Activated T-cell treated with anti-CD3 and anti-CD28 coated beads, Interleukin-2, amount 50 U/mL, for 72 hours (primary cell): Measurements from ENCODE around the gene UBC. TPM values are rescaled to one million over a fixed set of nuclear protein-coding genes. Genes with fewer than 3 reads are reported as not detected.
"Not testable (repeated sequence)": the region's sequence is repeated elsewhere in the genome, so short reads cannot be mapped to it uniquely, and the experiment has no call there.

Source experiments
- ATAC-seq, 2 donors: fragments of 150-1000 bp; cut with Tn5 transposase; replicated peaks in 1 of 2; 2 replicates each; pipeline ENCODE4 v1.10.0; 2021; ENCODE audit warnings: moderate library complexity in 2 of 2, mild to moderate bottlenecking in 1 of 2
- DNase-seq, 2 donors: peaks; one replicate each; pipeline ENCODE4 v3.0.0; 2021 to 2022; ENCODE audit warnings: mixed read lengths in 1 of 2
- H3K27ac Mint-ChIP-seq: one replicate; pipeline ENCODE4 v1.8.0; 2022; ENCODE audit warnings: mild to moderate bottlenecking, moderate library complexity, mixed read lengths
- H3K27me3 Mint-ChIP-seq: one replicate; pipeline ENCODE4 v1.8.0; 2022; ENCODE audit warnings: low read depth, mixed read lengths
- H3K36me3 Mint-ChIP-seq, 2 donors: one replicate each; pipeline ENCODE4 v1.8.0; 2022; ENCODE audit warnings: mixed read lengths in 2 of 2, mild to moderate bottlenecking in 1 of 2; ENCODE audit not compliant: insufficient read depth in 2 of 2
- H3K4me1 Mint-ChIP-seq: one replicate; pipeline ENCODE4 v1.8.0; 2022; ENCODE audit warnings: low read depth, mixed read lengths
- H3K4me3 Mint-ChIP-seq, 2 donors: one replicate each; pipeline ENCODE4 v1.8.0; 2022; ENCODE audit warnings: mild to moderate bottlenecking in 2 of 2, mixed read lengths in 2 of 2, moderate library complexity in 2 of 2
- H3K9me3 Mint-ChIP-seq, 2 donors: one replicate each; pipeline ENCODE4 v1.8.0; 2022; ENCODE audit warnings: mixed read lengths in 2 of 2
- total RNA-seq, 2 donors: library from RNA; stranded (reverse); gene quantifications; one replicate each; pipeline ENCODE4 v1.2.3, GENCODE V29; 2022

UBC gene
- total RNA-seq, 2 donors from 2014 or later, result 1,002 to 1,182 TPM

DNA sequence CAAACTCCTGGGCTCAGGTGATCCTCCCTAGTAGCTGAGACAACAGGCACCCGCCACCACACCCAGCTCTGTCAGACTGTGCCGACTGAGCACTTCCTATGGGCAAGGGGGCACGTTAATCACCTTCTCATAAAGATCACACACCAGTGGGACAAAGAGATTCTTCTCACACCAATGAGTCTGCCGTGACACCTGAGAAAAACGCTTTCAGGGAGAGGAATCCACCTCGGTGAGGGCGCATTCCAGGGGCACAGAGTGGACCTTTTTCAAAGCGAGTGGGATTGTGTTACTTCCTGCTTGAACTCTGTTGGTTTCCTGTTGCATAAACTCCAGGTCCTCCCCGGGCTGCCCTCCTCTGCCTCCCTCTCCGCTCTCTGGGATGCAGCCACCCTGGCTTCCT, 33.3 kb downstream of the UBC start:
- H3K27me3 Mint-ChIP-seq, result no peaks in the 10 kb centered on the region
- no peaks in the 10 kb centered on the region for H3K9me3 Mint-ChIP-seq

DNA sequence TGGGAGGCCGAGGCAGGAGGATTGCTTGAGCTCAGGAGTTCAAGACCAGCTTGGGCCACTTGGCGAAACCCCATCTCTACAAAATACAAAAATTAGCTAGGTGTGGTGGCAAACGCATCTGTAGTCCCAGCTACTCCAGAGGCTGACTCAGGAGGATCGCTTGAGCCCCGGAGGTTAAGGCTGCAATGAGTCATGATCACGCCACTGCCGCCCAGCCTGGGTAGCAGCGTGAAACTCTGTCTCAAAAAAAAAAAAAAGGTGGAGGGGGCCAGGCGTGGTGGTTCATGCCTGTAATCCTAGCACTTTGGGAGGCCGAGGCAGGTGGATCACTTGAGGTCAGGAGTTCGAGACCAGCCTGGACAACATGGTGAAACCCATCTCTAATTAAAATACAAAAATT, 34.1 kb downstream of the UBC start:
- H3K27ac Mint-ChIP-seq, ATAC-seq, H3K9me3 Mint-ChIP-seq, H3K4me3 Mint-ChIP-seq, H3K36me3 Mint-ChIP-seq, H3K27me3 Mint-ChIP-seq, DNase-seq: not testable (repeated sequence)
- peaks cover 12% of the 10 kb centered on the region for H3K4me1 Mint-ChIP-seq

More for the DNA sequence above, 33.3 kb downstream of the UBC start:
- DNase-seq (no peak), ATAC-seq (no peak)
- peaks cover 12% of the 10 kb centered on the region for H3K4me1 Mint-ChIP-seq
- H3K36me3 Mint-ChIP-seq, result no peaks in the 10 kb centered on the region
- no peak overlapping the region for H3K27ac Mint-ChIP-seq
- no peak overlapping the region for H3K4me3 Mint-ChIP-seq

DNA sequence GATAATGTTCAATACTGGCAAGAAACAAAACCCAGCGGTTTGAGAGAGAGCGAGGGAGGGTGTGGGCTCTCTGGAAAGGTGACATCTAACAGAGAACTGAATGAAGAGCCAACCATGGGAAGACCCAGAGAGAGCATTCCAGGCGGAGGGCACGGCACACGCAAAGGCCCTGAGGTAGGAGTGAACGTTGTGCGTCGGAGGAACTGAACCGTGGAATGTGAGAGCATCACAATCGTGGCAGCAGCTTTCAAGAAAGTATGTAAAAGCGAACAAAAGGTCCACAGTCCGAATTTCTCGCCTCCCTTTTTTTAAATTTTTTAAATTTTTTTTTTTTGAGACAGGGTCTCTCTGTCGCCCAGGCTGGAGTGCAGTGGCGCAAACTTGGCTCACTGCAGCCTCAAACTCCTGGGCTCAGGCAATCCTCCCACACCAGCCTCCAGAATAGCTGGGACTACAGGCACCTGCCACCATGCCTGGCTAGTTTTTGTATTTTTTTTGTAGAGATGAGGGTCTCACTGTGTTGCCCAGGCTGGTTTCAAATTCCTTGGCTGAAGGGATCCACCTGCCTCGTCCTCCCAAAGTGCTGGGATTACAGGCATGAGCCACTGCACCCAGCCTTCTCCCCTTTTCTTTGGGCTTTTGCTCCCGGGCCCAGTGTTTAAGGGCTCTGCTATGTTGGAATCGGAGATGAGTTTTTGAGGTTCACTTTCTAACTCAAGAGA, 35.5 kb downstream of the UBC start:
- H3K36me3 Mint-ChIP-seq, result no peaks in the 10 kb centered on the region
- no peak for DNase-seq

DNA sequence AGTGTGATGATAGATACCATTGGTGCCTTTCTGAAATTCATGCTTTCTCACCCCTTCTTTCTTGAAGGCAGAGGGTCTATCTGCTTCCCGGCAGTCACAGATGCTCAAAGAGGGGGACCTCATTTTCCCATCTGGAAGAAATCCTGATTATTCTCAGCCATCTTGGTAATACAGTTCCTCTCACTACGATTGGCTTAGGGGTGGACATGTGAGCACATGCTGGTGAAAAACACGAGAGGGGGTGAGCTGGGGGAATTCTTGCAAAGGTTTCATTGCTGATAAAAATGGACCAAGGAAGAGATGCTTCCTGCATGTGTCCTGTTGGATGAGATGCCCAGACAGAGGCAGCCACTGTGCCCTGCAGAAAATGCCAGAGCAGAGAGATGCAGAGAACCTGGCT, 37.0 kb downstream of the UBC start:
- no peak overlapping the region for H3K4me3 Mint-ChIP-seq
- H3K4me1 Mint-ChIP-seq, result peaks cover 12% of the 10 kb centered on the region
- H3K9me3 Mint-ChIP-seq, result no peaks in the 10 kb centered on the region
- H3K27ac Mint-ChIP-seq, result no peak overlapping the region
- H3K36me3 Mint-ChIP-seq, result no peaks in the 10 kb centered on the region
- no peak for ATAC-seq
- no peak for DNase-seq
- H3K27me3 Mint-ChIP-seq, result peaks cover 5% of the 10 kb centered on the region

More for the DNA sequence above, 35.5 kb downstream of the UBC start:
- H3K27me3 Mint-ChIP-seq, result peaks cover 5% of the 10 kb centered on the region
- H3K4me3 Mint-ChIP-seq, result no peak overlapping the region
- H3K4me1 Mint-ChIP-seq, result peaks cover 12% of the 10 kb centered on the region
- H3K27ac Mint-ChIP-seq, result no peak overlapping the region
- no peak for ATAC-seq
- H3K9me3 Mint-ChIP-seq, result no peaks in the 10 kb centered on the region

DNA sequence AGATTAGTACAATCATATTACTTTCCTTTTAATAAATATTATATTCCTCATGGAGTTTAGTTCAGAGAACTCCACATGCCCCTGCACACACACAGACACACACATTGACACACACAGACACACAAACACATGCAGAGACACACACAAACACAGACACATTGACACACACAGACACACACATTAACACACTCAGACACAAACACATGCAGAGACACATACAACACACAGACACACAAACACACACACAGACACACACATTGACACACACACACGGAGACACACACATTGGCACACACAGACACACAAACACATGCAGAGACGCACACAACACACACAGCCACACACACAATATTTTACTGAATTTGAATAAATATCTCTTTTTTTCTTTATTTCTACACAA, 38.3 kb downstream of the UBC start:
- no peak for DNase-seq
- Mint-ChIP-seq H3K9me3 (no peaks in the 10 kb centered on the region), H3K4me1 (peaks cover 7% of the 10 kb centered on the region), H3K4me3 (no peak overlapping the region), H3K36me3 (no peaks in the 10 kb centered on the region), H3K27ac (no peak overlapping the region), H3K27me3 (peaks cover 5% of the 10 kb centered on the region)
- ATAC-seq, result no peak

DNA sequence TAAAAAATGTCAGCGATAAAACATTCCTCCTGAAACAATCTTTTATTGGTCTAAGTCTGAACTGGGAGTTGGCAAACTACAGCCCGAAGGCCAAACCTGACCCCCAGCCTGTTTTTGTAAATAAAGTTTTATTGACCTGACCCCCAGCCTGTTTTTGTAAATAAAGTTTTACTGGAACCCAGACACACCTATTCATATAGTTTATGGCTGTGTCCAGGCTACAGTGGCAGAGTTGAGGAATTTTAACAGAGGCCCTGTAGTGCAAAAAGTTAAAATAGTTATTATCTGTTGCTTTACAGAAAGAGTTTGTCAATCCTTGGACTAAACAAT, 38.7 kb downstream of the UBC start:
- ATAC-seq (no peak), DNase-seq (no peak)
- no peak overlapping the region for H3K27ac Mint-ChIP-seq
- H3K27me3 Mint-ChIP-seq, result peaks cover 5% of the 10 kb centered on the region
- no peaks in the 10 kb centered on the region for H3K36me3 Mint-ChIP-seq
- H3K4me1 Mint-ChIP-seq, result peaks cover 3% of the 10 kb centered on the region
- H3K4me3 Mint-ChIP-seq, result no peak overlapping the region
- no peaks in the 10 kb centered on the region for H3K9me3 Mint-ChIP-seq

DNA sequence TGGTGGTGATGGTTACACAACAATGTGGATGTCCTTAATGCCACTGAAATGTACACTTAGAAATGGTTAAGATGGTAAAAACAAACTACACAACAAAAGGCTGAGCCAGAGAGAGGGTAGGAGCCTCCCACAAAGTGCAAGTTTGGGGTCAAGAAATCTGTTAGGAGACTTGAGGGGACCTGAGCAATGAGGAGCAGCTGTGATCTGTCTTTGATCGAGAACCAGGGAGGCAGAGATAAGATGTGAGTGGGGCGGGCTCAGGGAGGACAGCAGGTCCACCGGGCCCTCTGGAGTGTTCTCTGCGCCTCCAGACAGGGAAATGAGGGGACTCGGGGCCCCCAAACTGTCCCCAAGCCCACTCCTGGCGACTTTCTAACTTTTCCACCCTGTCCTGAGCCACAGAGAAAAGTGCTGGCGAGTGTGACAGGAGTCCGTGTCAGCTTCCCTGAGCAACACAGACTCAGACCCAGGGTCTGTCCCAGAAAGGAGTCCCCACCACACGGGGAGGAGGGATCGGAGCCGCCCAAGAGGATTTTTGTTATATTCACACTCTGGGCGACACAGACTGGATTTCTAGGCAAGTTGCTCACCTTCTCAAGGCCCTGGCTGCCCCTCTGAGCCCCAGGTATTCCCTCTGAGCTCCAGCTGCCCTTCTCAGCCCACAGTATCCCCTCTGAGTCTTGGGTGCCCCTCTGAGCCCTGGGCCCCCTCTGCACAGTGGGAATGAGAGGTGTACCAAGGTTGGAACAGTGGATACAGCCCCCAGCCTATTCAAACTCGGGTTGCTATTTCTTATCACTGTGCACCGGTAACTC, 39.3 kb downstream of the UBC start:
- H3K27ac Mint-ChIP-seq, result no peak overlapping the region
- no peaks in the 10 kb centered on the region for H3K4me1 Mint-ChIP-seq
- DNase-seq (no peak), ATAC-seq (no peak)
- H3K36me3 Mint-ChIP-seq, result no peaks in the 10 kb centered on the region
- no peaks in the 10 kb centered on the region for H3K9me3 Mint-ChIP-seq
- H3K4me3 Mint-ChIP-seq, result no peak overlapping the region
- peaks cover 5% of the 10 kb centered on the region for H3K27me3 Mint-ChIP-seq

DNA sequence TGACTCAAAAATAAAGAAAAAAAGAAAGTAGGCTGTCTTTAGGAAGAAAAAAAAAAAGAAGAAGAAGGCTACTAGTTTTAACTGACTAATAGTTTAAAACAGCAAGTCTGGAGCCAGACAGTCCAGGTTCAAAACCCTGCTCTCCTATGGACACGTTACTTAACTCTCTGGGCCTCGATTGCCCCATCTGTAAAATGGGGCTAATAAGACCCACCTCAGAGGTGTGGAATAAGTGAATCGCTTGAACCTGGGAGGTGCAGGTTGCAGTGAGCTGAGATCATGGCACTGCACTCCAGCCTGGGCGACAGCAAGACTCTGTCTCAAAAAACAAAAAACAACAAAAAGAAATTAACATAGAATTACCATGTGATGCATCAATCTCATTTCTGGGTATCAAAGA, 40.3 kb downstream of the UBC start:
- Mint-ChIP-seq H3K4me3 (no peak overlapping the region), H3K9me3 (no peaks in the 10 kb centered on the region), H3K4me1 (peaks cover 4% of the 10 kb centered on the region), H3K27me3 (peaks cover 10% of the 10 kb centered on the region), H3K27ac (no peak overlapping the region), H3K36me3 (no peaks in the 10 kb centered on the region)
- DNase-seq (no peak), ATAC-seq (no peak)

DNA sequence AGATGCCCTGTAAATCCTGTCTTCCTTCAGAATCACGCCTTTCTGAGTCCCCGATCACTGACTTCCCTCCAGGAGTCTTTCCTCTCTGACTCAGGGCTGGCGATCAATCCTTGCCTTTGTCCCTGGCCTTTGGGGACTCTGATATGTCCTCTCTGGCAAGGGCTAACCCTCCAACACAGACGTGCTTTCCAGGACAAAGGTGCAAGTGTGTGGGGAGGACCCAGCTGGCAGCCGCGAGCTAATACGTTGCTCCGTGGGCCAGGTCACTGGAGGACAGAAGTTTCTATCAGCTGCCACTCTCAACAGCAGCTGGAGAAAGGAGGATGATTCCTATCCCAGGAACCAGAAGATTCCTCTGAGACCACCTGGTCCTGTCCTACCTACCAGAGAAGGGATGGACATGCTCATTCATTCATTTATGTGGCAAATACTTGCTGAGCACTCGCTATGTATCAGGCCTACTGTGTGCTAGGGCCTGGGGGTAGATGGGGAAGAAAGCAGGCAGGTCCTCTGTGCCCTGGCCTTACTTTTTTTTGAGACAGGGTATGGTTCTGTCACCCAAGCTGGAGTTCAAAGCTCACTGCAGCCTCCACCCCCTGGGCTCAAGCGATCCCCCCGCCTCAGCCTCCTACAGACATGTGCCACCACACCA, 42.3 kb downstream of the UBC start:
- no peak for DNase-seq
- ATAC-seq, result no peak
- Mint-ChIP-seq H3K27me3 (peaks cover 19% of the 10 kb centered on the region), H3K27ac (no peak overlapping the region), H3K4me1 (peaks cover 12% of the 10 kb centered on the region), H3K4me3 (no peak overlapping the region), H3K36me3 (no peaks in the 10 kb centered on the region), H3K9me3 (no peaks in the 10 kb centered on the region)

DNA sequence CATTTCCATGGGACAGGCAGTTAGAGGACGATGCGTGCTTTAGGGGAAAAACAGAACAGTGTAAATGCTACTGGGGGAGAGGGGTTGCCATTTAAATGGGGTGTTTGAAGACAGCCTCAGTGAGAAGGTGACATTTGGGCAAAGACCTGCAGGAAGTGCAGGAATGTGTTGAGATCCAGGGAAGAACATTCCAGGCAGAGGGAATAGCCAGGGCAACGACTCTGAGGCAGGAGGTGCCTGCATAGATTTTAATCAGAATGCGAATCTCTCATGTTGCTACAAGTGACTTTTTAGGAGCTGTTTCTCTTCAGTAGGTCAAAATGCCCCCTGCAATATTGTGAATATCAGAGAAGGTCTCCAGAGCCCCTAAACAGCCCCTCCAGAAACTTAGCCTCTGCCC, 43.2 kb downstream of the UBC start:
- no peak overlapping the region for H3K4me3 Mint-ChIP-seq
- H3K36me3 Mint-ChIP-seq, result no peaks in the 10 kb centered on the region
- no peak overlapping the region for H3K27ac Mint-ChIP-seq
- H3K27me3 Mint-ChIP-seq, result peaks cover 19% of the 10 kb centered on the region
- peaks cover 18% of the 10 kb centered on the region for H3K4me1 Mint-ChIP-seq
- no peaks in the 10 kb centered on the region for H3K9me3 Mint-ChIP-seq
- ATAC-seq (no peak), DNase-seq (no peak)

DNA sequence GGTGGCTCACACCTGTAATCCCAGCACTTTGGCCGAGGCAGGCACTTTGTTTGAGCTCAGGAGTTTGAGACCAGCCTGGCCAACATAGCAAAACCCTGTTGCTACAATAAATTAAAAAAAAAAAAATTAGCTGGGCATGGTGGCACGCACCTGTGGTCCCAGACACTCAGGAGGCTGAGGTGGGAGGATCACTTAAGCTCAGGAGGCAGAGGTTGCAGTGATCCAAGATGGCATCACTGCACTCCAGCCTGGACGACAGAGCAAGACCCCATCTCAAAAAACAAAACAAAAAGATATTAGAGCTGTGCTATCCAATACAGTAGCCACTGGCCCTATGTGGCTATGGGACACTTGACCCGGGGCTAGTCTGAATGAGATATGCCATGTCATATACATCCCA, 43.9 kb downstream of the UBC start:
- Mint-ChIP-seq H3K27me3 (peaks cover 19% of the 10 kb centered on the region), H3K4me3 (no peak overlapping the region)
- ATAC-seq, result no peak

DNA sequence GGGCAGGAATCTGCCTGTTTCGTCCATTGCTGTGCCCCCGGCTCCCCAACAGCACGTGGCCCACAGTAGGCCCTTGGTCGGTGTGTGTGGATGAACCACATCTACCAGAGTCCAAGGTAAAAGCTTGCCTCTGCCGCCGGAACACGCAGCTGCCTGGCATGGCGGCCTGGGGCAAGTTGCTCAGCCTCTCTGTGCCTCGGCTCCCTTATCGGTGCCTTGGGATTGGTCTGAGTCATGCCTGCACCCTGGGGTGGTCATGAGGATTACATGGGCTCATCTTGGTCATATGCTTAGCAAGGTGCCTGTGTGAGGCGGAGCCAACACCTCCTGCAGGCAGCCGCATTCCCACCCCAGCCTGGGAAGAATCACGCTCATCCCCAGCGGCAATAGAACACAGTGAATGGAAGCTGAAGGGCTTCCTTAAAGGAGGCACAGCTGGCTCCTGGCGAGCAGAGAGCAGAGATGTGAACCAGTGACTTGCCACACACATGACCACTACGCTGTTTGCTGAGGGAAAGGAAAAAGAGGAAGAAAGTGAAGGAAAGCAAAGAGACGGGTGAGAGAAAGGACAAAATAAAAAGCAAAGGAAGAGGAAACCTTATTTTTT, 45.3 kb downstream of the UBC start:
- DNase-seq (peak in 1 of 2 donors; percentile 10), ATAC-seq (peak in 1 of 2 donors; percentile 40)
- Mint-ChIP-seq H3K9me3 (no peaks in the 10 kb centered on the region), H3K36me3 (no peaks in the 10 kb centered on the region), H3K27ac (no peak overlapping the region), H3K27me3 (peaks cover 14% of the 10 kb centered on the region), H3K4me1 (peaks cover 24% of the 10 kb centered on the region), H3K4me3 (peak overlapping the region in 1 of 2 donors; percentile 15)

More for the DNA sequence above, 43.9 kb downstream of the UBC start:
- H3K4me1 Mint-ChIP-seq, result peaks cover 18% of the 10 kb centered on the region
- H3K9me3 Mint-ChIP-seq, result no peaks in the 10 kb centered on the region
- H3K36me3 Mint-ChIP-seq, result no peaks in the 10 kb centered on the region
- DNase-seq, result no peak
- H3K27ac Mint-ChIP-seq, result no peak overlapping the region
